SK-N-SH treated with all-trans-retinoic acid at 6 μM for 48 hours (cell line): ENCODE data around the gene LYPD1.

Source experiments
- GLIS3 ChIP-seq: fragments of 250-450 bp; sonication (Bioruptor Pico); IDR thresholded peaks from 2 replicates; pipeline ENCODE4 v1.5.0; 2020; ENCODE audit warnings: mild to moderate bottlenecking, moderate library complexity
- SNAI2 ChIP-seq: fragments of 250-450 bp; sonication (Bioruptor Pico); IDR thresholded peaks from 2 replicates; pipeline ENCODE4 v1.5.0; 2020; ENCODE audit warnings: mild to moderate bottlenecking, moderate library complexity
- TOX ChIP-seq: fragments of 250-450 bp; sonication (Bioruptor Pico); IDR thresholded peaks from 2 replicates; pipeline ENCODE4 v1.8.0; 2021; ENCODE audit warnings: mild to moderate bottlenecking, moderate library complexity, borderline replicate concordance
- ZFP3 ChIP-seq: fragments of 250-450 bp; sonication (Bioruptor Pico); IDR thresholded peaks from 2 replicates; pipeline ENCODE4 v1.5.0; 2020; ENCODE audit warnings: mild to moderate bottlenecking, moderate library complexity
- ZFP30 ChIP-seq: fragments of 450-650 bp; formaldehyde crosslinking; IDR thresholded peaks from 2 replicates; pipeline ENCODE4 v1.5.0; 2022; ENCODE audit warnings: mild to moderate bottlenecking, moderate library complexity
- TF ChIP-seq, protein P1 (sequence below): fragments of 250-450 bp; sonication (Bioruptor Pico); IDR thresholded peaks from 2 replicates; pipeline ENCODE4 v1.8.0; 2020; ENCODE audit warnings: mild to moderate bottlenecking, moderate library complexity, borderline replicate concordance

DNA sequence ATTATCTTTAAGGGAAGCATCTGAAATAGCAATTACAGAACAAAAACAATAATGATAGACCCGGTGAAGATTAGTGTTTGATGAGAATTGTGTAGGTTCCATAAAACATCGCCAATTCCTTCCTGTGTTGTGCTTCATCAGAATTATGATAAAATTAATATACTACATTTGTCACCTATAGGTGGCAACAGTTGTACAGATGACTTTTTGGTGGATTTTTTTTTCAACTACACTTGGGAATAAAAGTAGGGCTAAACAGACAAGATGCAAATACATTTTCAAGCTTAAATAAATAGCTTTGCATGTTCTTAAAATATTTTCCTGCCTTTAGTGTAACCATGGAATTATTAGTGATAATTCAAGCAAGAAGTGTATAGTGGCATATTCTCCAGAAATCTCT lies 7.0 kb upstream of the LYPD1 start:
- TF ChIP-seq TOX (CRISPR knock-in tag) (no peak), ZFP30 (CRISPR knock-in tag) (no peak), SNAI2 (CRISPR knock-in tag) (no peak), ZFP3 (CRISPR knock-in tag) (no peak), GLIS3 (CRISPR knock-in tag) (no peak)
- TF ChIP-seq, protein P1, sequence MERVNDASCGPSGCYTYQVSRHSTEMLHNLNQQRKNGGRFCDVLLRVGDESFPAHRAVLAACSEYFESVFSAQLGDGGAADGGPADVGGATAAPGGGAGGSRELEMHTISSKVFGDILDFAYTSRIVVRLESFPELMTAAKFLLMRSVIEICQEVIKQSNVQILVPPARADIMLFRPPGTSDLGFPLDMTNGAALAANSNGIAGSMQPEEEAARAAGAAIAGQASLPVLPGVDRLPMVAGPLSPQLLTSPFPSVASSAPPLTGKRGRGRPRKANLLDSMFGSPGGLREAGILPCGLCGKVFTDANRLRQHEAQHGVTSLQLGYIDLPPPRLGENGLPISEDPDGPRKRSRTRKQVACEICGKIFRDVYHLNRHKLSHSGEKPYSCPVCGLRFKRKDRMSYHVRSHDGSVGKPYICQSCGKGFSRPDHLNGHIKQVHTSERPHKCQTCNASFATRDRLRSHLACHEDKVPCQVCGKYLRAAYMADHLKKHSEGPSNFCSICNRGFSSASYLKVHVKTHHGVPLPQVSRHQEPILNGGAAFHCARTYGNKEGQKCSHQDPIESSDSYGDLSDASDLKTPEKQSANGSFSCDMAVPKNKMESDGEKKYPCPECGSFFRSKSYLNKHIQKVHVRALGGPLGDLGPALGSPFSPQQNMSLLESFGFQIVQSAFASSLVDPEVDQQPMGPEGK, result no peak
